GM12873 (cell line): ENCODE results near the gene GBP4.

Source experiments
- CTCF ChIP-seq: IDR thresholded peaks from 2 replicates; pipeline ENCODE4 v1.5.1; 2012; ENCODE audit warnings: low read depth, mild to moderate bottlenecking, moderate library complexity, low read length, control low read depth; ENCODE audit not compliant: insufficient read depth; ENCODE audit errors: missing control alignments

Gene GBP4

GRCh38 chr1:89176971-89177370 is 21.8 kb downstream of the GBP4 start:
- no peak for TF ChIP-seq CTCF

- TF ChIP-seq CTCF: no peak
These were observed 23.0 kb downstream of the GBP4 start, which contains the start of gene GBP7 for GRCh38 chr1:89175601-89176256. Gene GBP7 (minus strand): TSS chr1:89176003. CDS start chr1:89171935, 4,068 bp downstream.

GRCh38 chr1:89174491-89174890 is 24.3 kb downstream of the GBP4 start:
- TF ChIP-seq CTCF: no peak

GRCh38 chr1:89172468-89173143 is 26.1 kb downstream of the GBP4 start:
- TF ChIP-seq CTCF: no peak

- no peak for TF ChIP-seq CTCF
These were observed 27.7 kb downstream of the GBP4 start for GRCh38 chr1:89171067-89171438.

- TF ChIP-seq CTCF: no peak
These were observed 28.3 kb downstream of the GBP4 start for GRCh38 chr1:89170170-89171066.

- TF ChIP-seq CTCF: no peak
These were observed 29.6 kb downstream of the GBP4 start for GRCh38 chr1:89169166-89169565.
